ENCODE results near the gene TMEM53.

TMEM53 gene

DNA sequence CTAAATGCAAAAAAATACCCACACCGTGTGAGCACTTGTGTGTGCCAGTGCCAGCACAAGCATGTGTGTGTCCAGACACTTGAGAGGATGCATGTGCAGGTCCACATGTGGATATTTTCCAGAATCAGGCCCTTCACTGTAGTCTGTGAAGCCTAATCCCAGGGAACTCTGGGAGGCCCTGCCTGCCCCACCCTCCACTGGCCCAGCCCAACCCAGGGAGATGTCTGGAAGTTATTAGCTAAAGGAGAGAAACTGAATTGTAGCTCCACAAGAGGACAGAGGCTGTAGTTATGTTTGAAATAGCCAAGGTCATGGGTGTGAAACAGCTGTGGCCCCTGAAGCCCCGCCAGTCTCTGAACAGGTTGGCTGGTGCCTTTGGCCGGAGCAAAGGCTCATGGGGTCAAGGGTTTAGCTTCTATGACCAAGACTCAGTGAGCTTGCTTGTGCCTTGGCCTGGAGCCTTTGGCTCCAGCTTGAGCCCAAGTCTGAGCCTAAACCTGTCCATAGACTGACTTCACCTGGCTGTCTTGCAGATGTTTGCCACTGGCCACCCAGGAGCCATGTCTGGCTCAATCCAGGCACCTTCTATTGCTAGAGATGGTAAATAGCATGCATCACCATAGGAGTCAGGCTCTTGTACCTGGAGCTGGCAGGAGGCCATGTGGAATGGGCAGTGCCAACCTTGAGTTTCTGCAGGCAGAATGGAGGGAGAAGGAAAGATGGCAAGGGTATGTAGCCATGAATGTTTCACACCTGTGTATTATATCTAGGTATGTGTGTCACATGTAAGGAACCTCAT is 69.9 kb downstream of the TMEM53 start:
- Mint-ChIP-seq H3K4me1 (ENCODE audit: low read depth) (no peaks in the 10 kb centered on the region), H3K27ac (no peak overlapping the region), H3K36me3 (ENCODE audit: low read depth) (no peaks in the 10 kb centered on the region), H3K4me3 (no peak overlapping the region), H3K27me3 (no peaks in the 10 kb centered on the region), H3K9me3 (no peaks in the 10 kb centered on the region)
- no peak for DNase-seq

DNA sequence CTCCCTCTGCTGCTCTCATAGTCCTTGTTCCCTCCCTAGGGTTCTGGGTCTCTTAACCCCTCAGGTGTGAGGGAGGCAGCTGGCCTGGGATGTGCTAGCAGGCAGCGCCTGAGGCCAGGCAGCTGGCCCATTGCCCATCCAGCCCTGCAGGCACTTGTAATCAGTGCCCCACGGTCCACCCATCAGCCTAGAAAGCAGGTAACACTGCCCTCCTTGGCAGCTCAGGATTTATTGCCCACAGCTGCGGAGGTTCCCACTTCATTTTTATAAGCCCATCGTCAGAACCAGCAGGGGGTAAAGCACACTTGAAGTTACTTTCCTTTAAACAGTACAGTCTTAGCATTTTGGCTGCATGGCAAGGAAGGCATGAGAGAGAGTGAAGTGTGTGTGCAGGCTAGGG is 70.6 kb downstream of the TMEM53 start:
- no peaks in the 10 kb centered on the region for H3K36me3 Mint-ChIP-seq (ENCODE audit: low read depth)
- no peak overlapping the region for H3K4me3 Mint-ChIP-seq
- H3K27ac Mint-ChIP-seq, result no peak overlapping the region
- no peak for DNase-seq
- H3K27me3 Mint-ChIP-seq, result no peaks in the 10 kb centered on the region
- H3K9me3 Mint-ChIP-seq, result no peaks in the 10 kb centered on the region
- no peaks in the 10 kb centered on the region for H3K4me1 Mint-ChIP-seq (ENCODE audit: low read depth)
